Brain microvascular endothelial cell (primary cell): ENCODE results near the gene MYL6B.

Source experiments
- DNase-seq: peaks from one replicate; pipeline ENCODE4 v3.0.0-alpha.2; 2020
- H3K27ac ChIP-seq: fragments of 250-450 bp; sonication (Bioruptor Pico); 2 replicates; pipeline ENCODE4 v1.5.1; 2020; ENCODE audit warnings: mild to moderate bottlenecking, moderate library complexity
- H3K27me3 ChIP-seq: fragments of 250-450 bp; sonication (Bioruptor Pico); replicated peaks from 2 replicates; pipeline ENCODE4 v1.5.1; 2020; ENCODE audit warnings: mild to moderate bottlenecking
- H3K36me3 ChIP-seq: fragments of 250-450 bp; sonication (Bioruptor Pico); replicated peaks from 2 replicates; pipeline ENCODE4 v1.5.1; 2020; ENCODE audit warnings: mild to moderate bottlenecking
- H3K4me3 ChIP-seq: 2 replicates; pipeline ENCODE4 v1.5.1; 2011; ENCODE audit warnings: low read depth, mild to moderate bottlenecking, control low read depth, low read length, moderate library complexity
- CTCF ChIP-seq: IDR thresholded peaks from 2 replicates; pipeline ENCODE4 v1.5.1; 2011; ENCODE audit warnings: low read depth, mild to moderate bottlenecking, moderate library complexity, low read length, control low read depth, inconsistent platforms; ENCODE audit errors: missing control alignments
- in situ Hi-C: cut with HindIII; loops from 2 replicates; pipeline ENCODE4 v1.10.0; 2017; ENCODE audit warnings: low sequenced_read_pairs, low pct_ligation_motif_present

The MYL6B gene

GRCh38 chr12:56104815-56105608 is 47.4 kb upstream of the MYL6B start:
- no peak for DNase-seq
- H3K27ac ChIP-seq: peak overlapping the region; percentile 54
- peak; percentile 17 for TF ChIP-seq CTCF
- in situ Hi-C loops: no loop called here
- H3K27me3 ChIP-seq: no peaks in the 10 kb centered on the region
- peaks cover 29% of the 10 kb centered on the region for H3K36me3 ChIP-seq
- H3K4me3 ChIP-seq: peak overlapping the region; percentile 97

GRCh38 chr12:56105609-56105902 is 46.8 kb upstream of the MYL6B start:
- DNase-seq: no peak
- Histone ChIP-seq H3K27me3 (no peaks in the 10 kb centered on the region), H3K36me3 (peaks cover 35% of the 10 kb centered on the region), H3K27ac (no peak overlapping the region), H3K4me3 (peak overlapping the region; percentile 97)
- in situ Hi-C loops: no loop called here
- TF ChIP-seq CTCF: no peak

GRCh38 chr12:56107242-56107641 is 45.1 kb upstream of the MYL6B start:
- no peak for TF ChIP-seq CTCF
- Histone ChIP-seq H3K27ac (no peak overlapping the region), H3K4me3 (no peak overlapping the region), H3K27me3 (no peaks in the 10 kb centered on the region), H3K36me3 (peaks cover 50% of the 10 kb centered on the region)
- in situ Hi-C loops: no loop called here
- DNase-seq: no peak

- Histone ChIP-seq H3K27ac (no peak overlapping the region), H3K36me3 (peaks cover 70% of the 10 kb centered on the region), H3K27me3 (no peaks in the 10 kb centered on the region), H3K4me3 (no peak overlapping the region)
- in situ Hi-C loops: no loop called here
- no peak for TF ChIP-seq CTCF
- DNase-seq: no peak
Observed at GRCh38 chr12:56110571-56110970, 41.8 kb upstream of the MYL6B start.

- no peak for DNase-seq
- in situ Hi-C loops: no loop called here
- no peak overlapping the region for H3K4me3 ChIP-seq
- peaks cover 56% of the 10 kb centered on the region for H3K36me3 ChIP-seq
- H3K27me3 ChIP-seq: no peaks in the 10 kb centered on the region
- no peak overlapping the region for H3K27ac ChIP-seq
- TF ChIP-seq CTCF: no peak
Observed at GRCh38 chr12:56114084-56114483, 38.3 kb upstream of the MYL6B start.

- H3K27me3 ChIP-seq: no peaks in the 10 kb centered on the region
- H3K27ac ChIP-seq: peak overlapping the region; percentile 82
- in situ Hi-C loops: loop anchor here (5.0 kb wide), 1 partner anchor 72 kb away; the partner anchor contains the start of gene SMARCC2
- no peak for TF ChIP-seq CTCF
- DNase-seq: peak; percentile 34
- peaks cover 44% of the 10 kb centered on the region for H3K36me3 ChIP-seq
- H3K4me3 ChIP-seq: peak overlapping the region; percentile 98
Observed at GRCh38 chr12:56115329-56115728, 37.1 kb upstream of the MYL6B start.
